Ishikawa (cell line): ENCODE results near the gene MDFI.

Experiments used
- CEBPB ChIP-seq: IDR thresholded peaks from 2 replicates; pipeline ENCODE4 v1.6.1; 2012
- CREB1 ChIP-seq: IDR thresholded peaks from 2 replicates; pipeline ENCODE4 v1.6.1; 2012; ENCODE audit warnings: low read depth
- EGR1 ChIP-seq: IDR thresholded peaks from 2 replicates; pipeline ENCODE4 v1.6.1; 2012
- EP300 ChIP-seq: IDR thresholded peaks from 2 replicates; pipeline ENCODE4 v1.6.1; 2012; ENCODE audit warnings: borderline replicate concordance
- FOXM1 ChIP-seq: IDR thresholded peaks from 2 replicates; pipeline ENCODE4 v1.6.1; 2012; ENCODE audit warnings: low read depth, borderline replicate concordance
- MAX ChIP-seq: IDR thresholded peaks from 2 replicates; pipeline ENCODE4 v1.6.1; 2012
- NFIC ChIP-seq: IDR thresholded peaks from 2 replicates; pipeline ENCODE4 v1.6.1; 2012
- RAD21 ChIP-seq: IDR thresholded peaks from 2 replicates; pipeline ENCODE4 v1.6.1; 2012; ENCODE audit warnings: low read depth
- REST ChIP-seq: IDR thresholded peaks from 2 replicates; pipeline ENCODE4 v1.6.1; 2012; ENCODE audit warnings: low read depth, mild to moderate bottlenecking
- TAF1 ChIP-seq: IDR thresholded peaks from 2 replicates; pipeline ENCODE4 v1.6.1; 2012; ENCODE audit warnings: low read depth, mild to moderate bottlenecking
- TCF12 ChIP-seq: IDR thresholded peaks from 2 replicates; pipeline ENCODE4 v1.6.1; 2012; ENCODE audit warnings: low read depth
- TEAD4 ChIP-seq: IDR thresholded peaks from 2 replicates; pipeline ENCODE4 v1.6.1; 2012
- USF1 ChIP-seq: IDR thresholded peaks from 2 replicates; pipeline ENCODE4 v1.6.1; 2012
- YY1 ChIP-seq: IDR thresholded peaks from 2 replicates; pipeline ENCODE4 v1.6.1; 2012; ENCODE audit warnings: low read depth
- ZBTB7A ChIP-seq: IDR thresholded peaks from 2 replicates; pipeline ENCODE4 v1.6.1; 2012; ENCODE audit warnings: low read depth

The MDFI gene

GRCh38 chr6:41596096-41596685 lies 42.1 kb upstream of the MDFI start:
- TF ChIP-seq EP300 = no peak
- no peak for TF ChIP-seq EGR1
- TF ChIP-seq TCF12 = no peak
- TF ChIP-seq YY1 = no peak
- TF ChIP-seq FOXM1 = no peak
- TF ChIP-seq CREB1 = no peak
- TF ChIP-seq TAF1 = no peak
- TF ChIP-seq TEAD4 = no peak
- no peak for TF ChIP-seq REST
- no peak for TF ChIP-seq CEBPB
- no peak for TF ChIP-seq MAX
- no peak for TF ChIP-seq NFIC
- TF ChIP-seq USF1 = no peak
- TF ChIP-seq RAD21 = no peak
- no peak for TF ChIP-seq ZBTB7A

GRCh38 chr6:41596807-41597206 lies 41.5 kb upstream of the MDFI start:
- TF ChIP-seq TAF1 = no peak
- no peak for TF ChIP-seq YY1
- no peak for TF ChIP-seq EGR1
- TF ChIP-seq REST = no peak
- no peak for TF ChIP-seq MAX
- TF ChIP-seq CEBPB = no peak
- TF ChIP-seq USF1 = no peak
- TF ChIP-seq CREB1 = no peak
- TF ChIP-seq NFIC = no peak
- TF ChIP-seq TCF12 = no peak
- TF ChIP-seq FOXM1 = no peak
- no peak for TF ChIP-seq TEAD4
- TF ChIP-seq RAD21 = no peak
- TF ChIP-seq EP300 = no peak
- no peak for TF ChIP-seq ZBTB7A

GRCh38 chr6:41597246-41598000 lies 40.8 kb upstream of the MDFI start:
- no peak for TF ChIP-seq YY1
- no peak for TF ChIP-seq TAF1
- no peak for TF ChIP-seq REST
- no peak for TF ChIP-seq ZBTB7A
- no peak for TF ChIP-seq TCF12
- no peak for TF ChIP-seq MAX
- TF ChIP-seq EGR1 = no peak
- TF ChIP-seq CEBPB = no peak
- TF ChIP-seq FOXM1 = no peak
- no peak for TF ChIP-seq USF1
- TF ChIP-seq TEAD4 = no peak
- TF ChIP-seq CREB1 = no peak
- no peak for TF ChIP-seq EP300
